Stomach (tissue), 4 donors: ENCODE results near the gene MRPL9.

Source experiments
- CTCF ChIP-seq, 7 experiments: fragments of 450-650 bp in 4 of 7; fragments of 200-600 bp in 3 of 7; sonication (generic) in 3 of 7; IDR thresholded peaks; one replicate each; pipeline ENCODE4 v1.5.1; 2016 to 2019; ENCODE audit warnings: antibody characterized with exemption in 7 of 7, control low read depth in 2 of 7, mild to moderate bottlenecking in 1 of 7
- POLR2A ChIP-seq, 4 donors: fragments of 450-650 bp; IDR thresholded peaks; one replicate each; pipeline ENCODE4 v1.6.1; 2016; ENCODE audit warnings: antibody characterized with exemption in 4 of 4, control low read depth in 2 of 4, mild to moderate bottlenecking in 1 of 4, moderate library complexity in 1 of 4
- POLR2AphosphoS5 ChIP-seq, 3 donors: sonication (generic); formaldehyde crosslinking; IDR thresholded peaks; one replicate each; pipeline ENCODE4 v1.6.1; 2016; ENCODE audit warnings: antibody characterized with exemption in 3 of 3

DNA sequence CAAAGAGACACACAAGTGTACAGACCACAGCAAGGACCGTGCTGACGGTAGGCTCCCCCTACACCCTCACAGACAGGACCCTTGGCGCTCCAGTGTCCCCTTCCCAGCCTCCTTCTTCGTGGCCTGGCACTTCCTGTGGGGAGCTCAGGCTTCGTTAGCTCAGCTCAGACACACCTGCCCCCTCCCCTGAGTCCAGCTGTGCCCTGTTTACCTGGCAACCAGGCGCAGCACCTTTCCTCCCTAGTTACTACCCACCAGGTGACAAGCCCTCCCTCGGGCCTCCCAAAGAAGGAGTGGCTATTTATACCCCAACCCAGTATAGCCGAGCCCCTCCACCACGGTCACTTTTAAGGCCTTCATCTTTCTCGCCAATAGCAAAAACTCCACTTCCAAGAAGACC, 51.3 kb downstream of the MRPL9 start:
- no peak for TF ChIP-seq POLR2A (IDR thresholded peaks at IDR 0.05)
- TF ChIP-seq CTCF (IDR thresholded peaks at IDR 0.05): no peak
- TF ChIP-seq POLR2AphosphoS5 (IDR thresholded peaks at IDR 0.05): no peak
